ENCODE data around the gene WNT8B.

DNA sequence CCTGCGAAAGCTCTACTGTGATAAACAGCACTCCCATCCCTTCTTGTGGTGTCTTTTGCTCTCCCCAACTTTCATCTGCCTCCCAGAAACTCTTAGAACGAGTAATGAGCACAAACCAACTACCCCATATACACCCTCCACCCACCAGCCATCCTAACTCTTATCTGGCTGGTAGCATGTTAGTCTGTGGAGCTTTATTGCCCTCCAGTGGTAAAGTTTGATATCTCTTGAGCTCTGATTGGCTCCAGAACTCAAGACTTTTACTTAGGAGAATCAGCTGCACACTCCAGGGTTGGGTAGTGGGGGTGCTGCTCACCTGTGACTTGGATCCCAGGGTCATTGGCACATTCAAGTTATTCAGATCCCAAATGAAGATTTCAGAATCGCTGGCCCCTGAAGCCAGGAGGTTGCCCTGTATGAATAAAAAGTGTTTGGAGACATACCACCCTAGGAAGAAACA lies 45.9 kb downstream of the WNT8B start:
- peak; percentile 64 for TF ChIP-seq CTCF (IDR thresholded peaks at IDR 0.05; ENCODE audit: low read depth, low read length)
- TF ChIP-seq POLR2A (IDR thresholded peaks at IDR 0.05; ENCODE audit: extremely low read depth, insufficient read length) = no peak
- TF ChIP-seq, protein P1, sequence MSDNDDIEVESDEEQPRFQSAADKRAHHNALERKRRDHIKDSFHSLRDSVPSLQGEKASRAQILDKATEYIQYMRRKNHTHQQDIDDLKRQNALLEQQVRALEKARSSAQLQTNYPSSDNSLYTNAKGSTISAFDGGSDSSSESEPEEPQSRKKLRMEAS (IDR thresholded peaks at IDR 0.05; ENCODE audit: low read depth, low read length) = no peak
